Uterus (tissue), 4 donors: Measurements from ENCODE around the gene HRH3. TPM values are rescaled to one million over a fixed set of nuclear protein-coding genes. Genes with fewer than 3 reads are reported as not detected.

Source experiments
- DNase-seq, 2 donors: peaks; one replicate each; pipeline ENCODE4 v3.0.0-alpha.2; 2019 to 2020
- H3K27ac ChIP-seq, 2 donors: fragments of 200-600 bp; sonication (generic); 1 replicate in 1 of 2; 2 replicates in 1 of 2; pipeline ENCODE4 v1.5.1; 2016 to 2018
- H3K27me3 ChIP-seq, 2 donors: fragments of 200-600 bp; sonication (generic); one replicate each; pipeline ENCODE4 v1.5.1; 2018 to 2019; ENCODE audit warnings: control low read depth in 1 of 2
- H3K36me3 ChIP-seq, 2 donors: fragments of 200-600 bp; sonication (generic); one replicate each; pipeline ENCODE4 v1.5.1; 2019; ENCODE audit warnings: control low read depth in 1 of 2
- H3K4me1 ChIP-seq, 2 donors: fragments of 200-600 bp; sonication (generic); one replicate each; pipeline ENCODE4 v1.5.1; 2018 to 2019; ENCODE audit warnings: control low read depth in 1 of 2
- H3K4me3 ChIP-seq, 2 donors: fragments of 200-600 bp; sonication (generic); 1 replicate in 1 of 2; 2 replicates in 1 of 2; pipeline ENCODE4 v1.5.1; 2018 to 2019; ENCODE audit warnings: mild to moderate bottlenecking in 1 of 2
- H3K9me3 ChIP-seq, 2 donors: fragments of 200-600 bp; sonication (generic); one replicate each; pipeline ENCODE4 v1.5.1; 2019; ENCODE audit warnings: control low read depth in 1 of 2
- CTCF ChIP-seq, 4 experiments: fragments of 200-600 bp in 2 of 4; fragments of 450-650 bp in 2 of 4; sonication (generic) in 2 of 4; IDR thresholded peaks; one replicate each; pipeline ENCODE4 v1.5.1; 2016 to 2019; ENCODE audit warnings: antibody characterized with exemption in 4 of 4, mild to moderate bottlenecking in 2 of 4, moderate library complexity in 1 of 4
- POLR2A ChIP-seq, 2 donors: fragments of 450-650 bp; IDR thresholded peaks; one replicate each; pipeline ENCODE4 v1.6.1; 2016; ENCODE audit warnings: antibody characterized with exemption in 2 of 2, mild to moderate bottlenecking in 1 of 2, moderate library complexity in 1 of 2
- intact Hi-C: fragments of 100-400 bp; cut with DNase I; formaldehyde crosslinking; loops from one replicate; pipeline ENCODE4 v1.15.1; 2023; ENCODE audit warnings: low total_unique reads
- total RNA-seq, 4 donors: library from RNA; depleted of rRNA in 3 of 4; stranded (reverse); fragments of >200 nt in 3 of 4; gene quantifications; one replicate each; pipeline versions ENCODE4 v1.1.0 to v1.2.4, GENCODE V29; 2014 to 2023
- donor health status: DM: yes; HTN: yes; CAD: no.

HRH3 gene
- total RNA-seq, 4 donors from 2014 or later = not detected

GRCh38 chr20:62174021-62174804 is 45.9 kb downstream of the HRH3 start:
- DNase-seq = no peak
- Histone ChIP-seq H3K27me3 (no peaks in the 10 kb centered on the region), H3K4me1 (no peaks in the 10 kb centered on the region), H3K9me3 (no peaks in the 10 kb centered on the region), H3K27ac (no peak overlapping the region), H3K36me3 (no peaks in the 10 kb centered on the region), H3K4me3 (no peak overlapping the region)
- TF ChIP-seq POLR2A (IDR thresholded peaks at IDR 0.05) = no peak
- TF ChIP-seq CTCF (IDR thresholded peaks at IDR 0.05) = no peak
- intact Hi-C loops = no loop called here

GRCh38 chr20:62172666-62173065 is 47.4 kb downstream of the HRH3 start:
- no peaks in the 10 kb centered on the region for H3K36me3 ChIP-seq
- intact Hi-C loops = no loop called here

GRCh38 chr20:62171245-62171644 is 48.8 kb downstream of the HRH3 start:
- TF ChIP-seq POLR2A (IDR thresholded peaks at IDR 0.05) = no peak
- no peaks in the 10 kb centered on the region for H3K4me1 ChIP-seq
- no peaks in the 10 kb centered on the region for H3K27me3 ChIP-seq
- no peak for DNase-seq
- H3K9me3 ChIP-seq = no peaks in the 10 kb centered on the region
- intact Hi-C loops = no loop called here
- no peaks in the 10 kb centered on the region for H3K36me3 ChIP-seq
- H3K4me3 ChIP-seq = no peak overlapping the region
- peak overlapping the region in 1 of 2 donors; percentile 21 for H3K27ac ChIP-seq

More at GRCh38 chr20:62172666-62173065, 47.4 kb downstream of the HRH3 start:
- TF ChIP-seq POLR2A (IDR thresholded peaks at IDR 0.05) = no peak
- TF ChIP-seq CTCF (IDR thresholded peaks at IDR 0.05) = no peak
- no peak overlapping the region for H3K27ac ChIP-seq
- H3K4me1 ChIP-seq = no peaks in the 10 kb centered on the region
- H3K27me3 ChIP-seq = no peaks in the 10 kb centered on the region
- no peak for DNase-seq
- no peaks in the 10 kb centered on the region for H3K9me3 ChIP-seq
- H3K4me3 ChIP-seq = no peak overlapping the region

GRCh38 chr20:62170536-62170935 is 49.5 kb downstream of the HRH3 start:
- H3K36me3 ChIP-seq = no peaks in the 10 kb centered on the region

GRCh38 chr20:62168890-62169435 is 51.1 kb downstream of the HRH3 start:
- no peak for DNase-seq
- no peak for TF ChIP-seq CTCF (IDR thresholded peaks at IDR 0.05)
- intact Hi-C loops = no loop called here

More at GRCh38 chr20:62170536-62170935, 49.5 kb downstream of the HRH3 start:
- H3K4me1 ChIP-seq = no peaks in the 10 kb centered on the region
- H3K4me3 ChIP-seq = no peak overlapping the region
- H3K27ac ChIP-seq = no peak overlapping the region
- intact Hi-C loops = no loop called here
- TF ChIP-seq CTCF (IDR thresholded peaks at IDR 0.05) (no peak), POLR2A (IDR thresholded peaks at IDR 0.05) (no peak)
- DNase-seq = no peak
- no peaks in the 10 kb centered on the region for H3K9me3 ChIP-seq
- no peaks in the 10 kb centered on the region for H3K27me3 ChIP-seq

More at GRCh38 chr20:62168890-62169435, 51.1 kb downstream of the HRH3 start:
- no peaks in the 10 kb centered on the region for H3K9me3 ChIP-seq
- no peaks in the 10 kb centered on the region for H3K4me1 ChIP-seq
- no peak overlapping the region for H3K27ac ChIP-seq
- H3K27me3 ChIP-seq = no peaks in the 10 kb centered on the region
- no peaks in the 10 kb centered on the region for H3K36me3 ChIP-seq
- H3K4me3 ChIP-seq = no peak overlapping the region
